ENCODE measurements around the gene PCED1B. TPM values are rescaled to one million over a fixed set of nuclear protein-coding genes. Genes with fewer than 3 reads are reported as not detected.

Gene PCED1B
- total RNA-seq, 1 donor from 2014 or later = 6.9 TPM

DNA sequence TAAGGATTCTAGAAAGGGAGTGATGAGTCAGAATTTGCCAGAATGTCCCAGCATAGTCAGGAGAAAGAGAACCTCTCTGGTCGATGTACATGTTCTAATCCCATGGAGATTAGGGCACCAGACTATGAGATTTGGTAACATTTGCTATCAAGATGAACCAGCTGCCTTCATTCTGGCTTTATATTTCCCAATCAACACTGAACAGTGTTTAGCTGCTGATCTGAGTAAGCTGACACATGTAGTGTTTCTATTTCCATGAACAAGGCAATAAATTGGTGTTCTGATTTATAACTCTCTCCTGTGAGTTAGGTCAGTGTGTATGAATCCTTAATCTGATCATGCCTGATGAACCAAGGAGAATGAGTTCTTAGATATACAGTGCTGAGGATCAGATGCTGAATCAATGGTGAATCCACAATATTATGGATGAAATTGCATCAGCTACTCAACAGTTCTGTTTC lies 158.4 kb downstream of the PCED1B start:
- H3K9me3 ChIP-seq = no peaks in the 10 kb centered on the region
- TF ChIP-seq POLR2AphosphoS5 (IDR thresholded peaks at IDR 0.05; ENCODE audit: insufficient read depth in 1 of 2, low read depth in 1 of 2) (no peak), POLR2A (IDR thresholded peaks at IDR 0.05) (no peak)
- TF ChIP-seq, protein P1, sequence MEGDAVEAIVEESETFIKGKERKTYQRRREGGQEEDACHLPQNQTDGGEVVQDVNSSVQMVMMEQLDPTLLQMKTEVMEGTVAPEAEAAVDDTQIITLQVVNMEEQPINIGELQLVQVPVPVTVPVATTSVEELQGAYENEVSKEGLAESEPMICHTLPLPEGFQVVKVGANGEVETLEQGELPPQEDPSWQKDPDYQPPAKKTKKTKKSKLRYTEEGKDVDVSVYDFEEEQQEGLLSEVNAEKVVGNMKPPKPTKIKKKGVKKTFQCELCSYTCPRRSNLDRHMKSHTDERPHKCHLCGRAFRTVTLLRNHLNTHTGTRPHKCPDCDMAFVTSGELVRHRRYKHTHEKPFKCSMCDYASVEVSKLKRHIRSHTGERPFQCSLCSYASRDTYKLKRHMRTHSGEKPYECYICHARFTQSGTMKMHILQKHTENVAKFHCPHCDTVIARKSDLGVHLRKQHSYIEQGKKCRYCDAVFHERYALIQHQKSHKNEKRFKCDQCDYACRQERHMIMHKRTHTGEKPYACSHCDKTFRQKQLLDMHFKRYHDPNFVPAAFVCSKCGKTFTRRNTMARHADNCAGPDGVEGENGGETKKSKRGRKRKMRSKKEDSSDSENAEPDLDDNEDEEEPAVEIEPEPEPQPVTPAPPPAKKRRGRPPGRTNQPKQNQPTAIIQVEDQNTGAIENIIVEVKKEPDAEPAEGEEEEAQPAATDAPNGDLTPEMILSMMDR (IDR thresholded peaks at IDR 0.05) = no peak
- no peaks in the 10 kb centered on the region for H3K36me3 ChIP-seq
- no peaks in the 10 kb centered on the region for H3K27me3 ChIP-seq
- H3K4me3 ChIP-seq = no peak overlapping the region
- peak overlapping the region; percentile 27 for H3K27ac ChIP-seq
- peaks cover 12% of the 10 kb centered on the region for H3K4me1 ChIP-seq
- DNase-seq (ENCODE audit: extremely low spot score in 2 of 2) = no peak
- intact Hi-C loops (cut with DNase I) = no loop called here

DNA sequence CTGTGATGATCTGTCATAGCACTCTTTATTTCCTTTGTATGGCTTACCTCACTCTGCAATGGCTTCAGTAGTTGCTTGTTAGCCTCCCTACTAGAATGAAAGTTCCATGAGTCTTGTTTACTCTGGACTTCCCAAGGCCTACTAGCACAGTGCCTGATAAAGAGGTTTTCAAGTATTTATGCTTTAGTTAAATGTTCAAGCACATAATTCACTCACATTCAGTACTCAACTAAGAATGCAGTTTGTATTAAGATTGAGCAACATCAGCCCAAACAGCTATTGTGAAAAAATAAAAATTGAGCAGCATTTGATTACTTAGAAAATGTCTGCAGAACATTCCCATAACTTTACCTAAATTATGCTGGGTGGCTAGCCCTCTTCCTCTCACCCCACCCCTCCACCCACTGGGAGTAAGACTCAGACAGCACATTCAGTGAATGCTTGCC lies 159.3 kb downstream of the PCED1B start:
- peak overlapping the region; percentile 27 for H3K27ac ChIP-seq
- no peaks in the 10 kb centered on the region for H3K27me3 ChIP-seq
- no peak overlapping the region for H3K4me3 ChIP-seq
- DNase-seq (ENCODE audit: extremely low spot score in 2 of 2) = no peak
- TF ChIP-seq, protein P1 (IDR thresholded peaks at IDR 0.05) = no peak
- TF ChIP-seq POLR2A (IDR thresholded peaks at IDR 0.05) = no peak
- TF ChIP-seq POLR2AphosphoS5 (IDR thresholded peaks at IDR 0.05; ENCODE audit: insufficient read depth in 1 of 2, low read depth in 1 of 2) = no peak
- peaks cover 12% of the 10 kb centered on the region for H3K4me1 ChIP-seq
- intact Hi-C loops (cut with DNase I) = no loop called here
- H3K36me3 ChIP-seq = no peaks in the 10 kb centered on the region
- H3K9me3 ChIP-seq = no peaks in the 10 kb centered on the region

DNA sequence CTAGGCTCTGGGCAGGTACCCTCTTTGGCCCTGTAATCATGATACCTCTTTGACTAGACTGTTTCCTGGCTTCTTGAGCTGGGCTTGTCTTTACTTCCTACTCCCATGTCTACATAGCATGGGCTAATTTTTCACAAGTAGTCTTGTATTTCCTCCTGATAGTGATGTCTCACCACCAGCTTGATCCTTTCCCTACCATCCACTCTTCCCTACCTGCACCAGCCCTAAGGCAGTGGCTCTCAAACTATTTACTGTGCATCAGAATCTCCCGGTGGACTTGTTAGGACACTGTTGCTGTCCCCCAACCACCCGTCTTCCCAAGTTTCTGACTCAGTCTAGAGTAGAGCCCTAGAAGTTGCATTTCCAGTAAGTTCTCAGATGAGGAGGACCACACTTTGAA lies 163.0 kb downstream of the PCED1B start:
- H3K9me3 ChIP-seq = no peaks in the 10 kb centered on the region

DNA sequence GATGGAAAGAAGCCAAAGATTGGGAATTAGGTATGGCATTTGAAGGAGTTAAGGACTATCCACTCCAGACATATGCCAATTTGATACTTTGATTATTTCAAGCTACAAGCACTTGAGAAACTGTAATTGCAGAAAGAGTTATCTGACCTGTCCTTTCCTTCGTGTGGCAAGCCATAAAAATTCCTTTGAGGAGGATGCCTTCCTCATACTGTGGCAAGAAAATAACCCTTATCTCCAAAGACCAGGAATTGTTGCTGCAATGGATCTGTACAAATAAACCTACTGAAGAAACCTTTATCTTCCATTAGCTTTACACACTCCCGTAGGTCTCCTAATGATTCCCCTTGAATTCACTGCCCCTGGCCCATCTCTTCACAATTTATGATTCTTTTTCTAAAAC lies 165.4 kb downstream of the PCED1B start:
- intact Hi-C loops (cut with DNase I) = loop anchor here (5.0 kb wide), 1 partner anchor 1553 kb away; no protein-coding TSS in a partner anchor
- Histone ChIP-seq H3K4me3 (no peak overlapping the region), H3K27ac (no peak overlapping the region), H3K36me3 (no peaks in the 10 kb centered on the region), H3K9me3 (no peaks in the 10 kb centered on the region), H3K27me3 (no peaks in the 10 kb centered on the region), H3K4me1 (peaks cover 5% of the 10 kb centered on the region)
- TF ChIP-seq, protein P1 (IDR thresholded peaks at IDR 0.05) = no peak
- TF ChIP-seq POLR2AphosphoS5 (IDR thresholded peaks at IDR 0.05; ENCODE audit: insufficient read depth in 1 of 2, low read depth in 1 of 2) (no peak), POLR2A (IDR thresholded peaks at IDR 0.05) (no peak)
- no peak for DNase-seq (ENCODE audit: extremely low spot score in 2 of 2)

More for the DNA sequence above, 163.0 kb downstream of the PCED1B start:
- no peaks in the 10 kb centered on the region for H3K27me3 ChIP-seq
- H3K36me3 ChIP-seq = no peaks in the 10 kb centered on the region
- H3K4me1 ChIP-seq = peaks cover 7% of the 10 kb centered on the region
- DNase-seq (ENCODE audit: extremely low spot score in 2 of 2) = no peak
- H3K4me3 ChIP-seq = no peak overlapping the region
- intact Hi-C loops (cut with DNase I) = no loop called here
- no peak overlapping the region for H3K27ac ChIP-seq
- TF ChIP-seq, protein P1 (IDR thresholded peaks at IDR 0.05) = no peak
- TF ChIP-seq POLR2AphosphoS5 (IDR thresholded peaks at IDR 0.05; ENCODE audit: insufficient read depth in 1 of 2, low read depth in 1 of 2) = no peak
- TF ChIP-seq POLR2A (IDR thresholded peaks at IDR 0.05) = no peak

DNA sequence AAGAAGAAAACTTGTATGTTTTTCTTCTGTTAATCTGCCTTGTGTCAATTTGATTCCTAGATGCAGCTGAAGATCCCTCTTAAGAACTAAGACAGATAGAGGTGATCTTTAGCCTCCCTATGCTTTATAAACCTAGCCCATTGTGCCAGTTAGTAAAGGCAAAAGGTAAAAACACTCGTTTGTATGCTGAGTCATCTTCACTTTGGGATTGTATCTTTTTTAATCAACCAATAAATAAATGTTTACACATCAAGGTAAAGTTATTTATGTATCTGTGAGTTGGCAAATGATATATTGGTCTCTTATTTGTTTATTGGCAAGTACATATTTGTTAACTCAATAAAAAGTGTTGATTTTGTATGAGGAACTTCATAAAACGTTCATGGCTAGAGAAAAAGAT lies 166.2 kb downstream of the PCED1B start:
- H3K4me1 ChIP-seq = peaks cover 5% of the 10 kb centered on the region
- H3K27me3 ChIP-seq = no peaks in the 10 kb centered on the region
- DNase-seq (ENCODE audit: extremely low spot score in 2 of 2) = no peak
- no peaks in the 10 kb centered on the region for H3K9me3 ChIP-seq
- TF ChIP-seq, protein P1 (IDR thresholded peaks at IDR 0.05) = no peak
- TF ChIP-seq POLR2AphosphoS5 (IDR thresholded peaks at IDR 0.05; ENCODE audit: insufficient read depth in 1 of 2, low read depth in 1 of 2) = no peak
- TF ChIP-seq POLR2A (IDR thresholded peaks at IDR 0.05) = no peak
- no peak overlapping the region for H3K27ac ChIP-seq
- H3K4me3 ChIP-seq = no peak overlapping the region
- H3K36me3 ChIP-seq = no peaks in the 10 kb centered on the region
- intact Hi-C loops (cut with DNase I) = loop anchor here (5.0 kb wide), 1 partner anchor 1553 kb away; no protein-coding TSS in a partner anchor
